Activated CD8-positive, alpha-beta memory T cell treated with anti-CD3 and anti-CD28 coated beads, Interleukin-2, amount 50 U/mL, for 24 hours (primary cell): Measurements from ENCODE around the gene SPECC1L.
"Not testable (repeated sequence)": the region's sequence is repeated elsewhere in the genome, so short reads cannot be mapped to it uniquely, and the experiment has no call there.

ENCODE experiments used
- DNase-seq: peaks from one replicate; pipeline ENCODE4 v3.0.0-alpha.2; 2020; ENCODE audit errors: extremely low read depth

SPECC1L gene

GRCh38 chr22:24284747-24285203 is 14.1 kb downstream of the SPECC1L start:
- DNase-seq = no peak

DNA sequence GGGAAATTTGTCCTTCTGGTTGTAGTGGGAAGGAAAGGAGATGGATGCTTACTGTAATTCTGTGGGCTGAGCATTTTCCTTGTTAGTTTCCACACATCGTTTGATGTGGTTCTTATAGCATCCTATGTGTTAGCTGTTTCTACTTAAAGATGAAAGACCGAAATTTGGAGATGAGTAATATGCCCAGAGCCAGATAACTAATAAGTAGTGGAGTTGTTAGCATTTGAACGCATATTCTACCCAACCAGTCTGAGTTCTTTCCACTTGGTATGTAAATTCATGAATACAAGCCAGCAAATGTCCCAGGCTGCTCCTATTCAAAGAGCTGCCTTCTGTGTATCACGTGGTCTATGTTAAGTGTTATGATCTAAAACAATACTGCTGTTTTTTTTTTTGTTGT is 14.6 kb downstream of the SPECC1L start:
- no peak for DNase-seq

- DNase-seq = not testable (repeated sequence)
Measured at GRCh38 chr22:24287212-24287611, 16.6 kb downstream of the SPECC1L start.

DNA sequence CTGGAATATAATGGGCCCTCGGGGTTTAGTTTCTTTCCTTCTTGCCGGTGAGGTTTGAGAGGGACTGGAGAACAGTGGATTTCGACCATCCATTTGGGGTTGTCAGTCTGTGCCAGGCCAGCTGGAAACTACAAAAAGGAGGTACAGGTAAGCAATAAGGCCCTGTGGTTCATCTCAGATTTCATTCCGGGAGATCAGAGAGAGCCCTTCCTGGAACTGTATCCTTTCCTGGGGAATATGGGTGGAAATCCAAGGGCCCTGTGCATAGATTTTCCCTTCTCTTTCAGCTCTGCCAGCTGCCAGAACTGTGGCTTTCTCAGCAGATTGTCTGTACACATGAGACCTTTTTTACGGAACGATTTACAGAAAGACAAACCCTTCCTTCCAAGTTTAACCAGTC is 17.2 kb downstream of the SPECC1L start:
- DNase-seq = not testable (repeated sequence)

DNA sequence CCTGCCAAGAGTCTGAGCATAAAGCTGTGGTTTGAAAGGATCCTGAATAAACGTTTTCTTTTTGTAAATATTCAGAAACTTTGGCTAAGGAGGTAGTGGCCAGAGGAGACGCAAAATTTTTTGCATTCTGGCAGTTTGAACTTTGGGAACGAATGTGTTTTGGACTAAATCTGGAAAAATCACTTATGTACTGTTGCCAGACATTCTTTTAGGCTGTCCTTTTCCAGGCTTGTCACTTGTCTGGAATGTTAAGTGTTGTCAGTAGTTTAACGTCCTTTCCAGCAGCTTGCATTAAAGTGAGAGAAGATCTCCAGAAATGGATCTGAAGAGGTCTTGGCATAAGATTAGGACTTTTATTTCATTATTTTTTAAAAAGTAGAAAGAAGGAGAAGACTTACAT is 18.5 kb downstream of the SPECC1L start:
- DNase-seq = no peak

- DNase-seq = no peak
Measured at GRCh38 chr22:24289741-24290163, 19.1 kb downstream of the SPECC1L start.

GRCh38 chr22:24290459-24290858 is 19.8 kb downstream of the SPECC1L start:
- no peak for DNase-seq

- DNase-seq = no peak
Measured at GRCh38 chr22:24291515-24292201, 21.0 kb downstream of the SPECC1L start.

DNA sequence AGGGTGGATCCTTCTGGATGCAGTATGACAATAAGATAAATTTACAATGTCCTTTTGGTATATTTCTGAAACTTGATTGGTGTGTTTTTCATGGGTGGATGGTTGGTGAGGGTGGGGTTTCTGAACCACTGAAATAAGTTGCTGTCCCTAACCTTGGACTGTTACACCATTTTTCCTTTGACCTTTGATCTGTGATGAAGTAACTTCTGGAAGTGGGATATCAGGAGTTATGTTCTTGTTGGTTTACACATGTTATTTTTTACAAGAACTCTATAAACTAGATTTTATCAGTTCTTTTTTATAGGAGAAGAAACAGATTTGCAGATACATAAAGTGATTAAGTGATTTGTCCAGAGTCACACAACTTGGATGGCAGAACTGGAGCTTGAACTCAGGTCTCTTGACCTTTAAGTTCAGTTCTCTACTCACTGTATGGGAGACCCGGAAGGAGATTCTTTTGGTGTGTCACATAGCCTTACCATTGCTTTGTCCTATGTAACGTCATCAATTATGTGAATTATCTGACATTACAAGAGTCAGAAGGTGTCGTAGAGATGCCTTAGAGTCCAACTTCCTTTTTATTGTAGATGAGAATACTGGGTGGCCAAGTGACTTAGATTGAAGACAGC is 21.7 kb downstream of the SPECC1L start:
- not testable (repeated sequence) for DNase-seq

- DNase-seq = not testable (repeated sequence)
Measured at GRCh38 chr22:24294913-24295312, 24.3 kb downstream of the SPECC1L start.

DNA sequence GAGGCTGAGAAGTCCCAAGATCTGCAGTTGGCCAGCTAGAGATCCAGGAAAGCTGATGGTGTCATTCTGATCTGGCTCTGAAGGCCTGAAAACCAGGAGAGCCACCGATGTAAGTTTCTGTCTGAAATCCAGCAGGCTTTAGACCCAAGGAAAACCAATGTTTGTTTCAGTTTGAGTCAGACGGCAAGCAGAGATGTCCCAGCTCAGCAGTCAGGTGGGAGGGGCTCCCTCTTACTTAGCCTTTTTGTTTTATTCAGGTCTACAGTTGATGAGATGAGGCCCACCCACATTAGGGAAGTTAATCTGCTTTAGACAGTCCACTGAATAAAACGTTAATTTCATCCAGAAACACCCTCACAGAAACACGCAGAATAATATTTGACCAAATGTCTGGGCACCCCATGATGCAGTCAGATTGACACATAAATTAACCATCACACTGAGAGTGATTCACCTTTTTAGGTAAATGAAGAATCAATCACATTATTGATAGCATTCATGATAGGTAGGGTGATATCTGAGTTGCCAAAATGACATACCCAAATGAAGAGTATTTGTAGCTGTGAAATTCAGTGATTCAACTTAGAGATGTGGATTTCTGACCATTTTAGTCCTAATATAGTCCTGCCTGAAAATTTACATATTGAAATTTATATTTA is 28.0 kb downstream of the SPECC1L start:
- DNase-seq = not testable (repeated sequence)

- DNase-seq = not testable (repeated sequence)
Measured at GRCh38 chr22:24300522-24300921, 29.9 kb downstream of the SPECC1L start.

GRCh38 chr22:24302591-24302990 is 32.0 kb downstream of the SPECC1L start:
- DNase-seq = no peak

DNA sequence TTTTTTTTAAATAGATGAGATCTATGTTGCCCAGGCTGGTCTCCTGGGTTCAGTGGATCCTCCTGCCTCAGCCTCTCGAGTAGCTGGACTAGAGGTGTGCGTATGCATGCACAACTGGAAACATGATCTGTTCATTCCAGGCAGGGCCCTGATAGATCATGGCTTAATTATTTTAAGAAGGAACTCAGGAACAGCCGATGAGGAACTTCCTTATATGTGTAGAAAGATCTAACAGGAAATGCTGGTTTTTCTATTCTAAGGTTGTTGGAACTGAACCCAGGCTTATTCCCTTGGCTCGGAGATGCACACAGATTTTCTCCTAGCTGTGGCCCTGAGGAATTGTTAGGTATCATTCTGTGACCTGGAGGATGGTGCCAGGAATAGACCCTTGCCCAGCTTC is 32.4 kb downstream of the SPECC1L start:
- no peak for DNase-seq

- DNase-seq = no peak
Measured at GRCh38 chr22:24304062-24304675, 33.5 kb downstream of the SPECC1L start.

DNA sequence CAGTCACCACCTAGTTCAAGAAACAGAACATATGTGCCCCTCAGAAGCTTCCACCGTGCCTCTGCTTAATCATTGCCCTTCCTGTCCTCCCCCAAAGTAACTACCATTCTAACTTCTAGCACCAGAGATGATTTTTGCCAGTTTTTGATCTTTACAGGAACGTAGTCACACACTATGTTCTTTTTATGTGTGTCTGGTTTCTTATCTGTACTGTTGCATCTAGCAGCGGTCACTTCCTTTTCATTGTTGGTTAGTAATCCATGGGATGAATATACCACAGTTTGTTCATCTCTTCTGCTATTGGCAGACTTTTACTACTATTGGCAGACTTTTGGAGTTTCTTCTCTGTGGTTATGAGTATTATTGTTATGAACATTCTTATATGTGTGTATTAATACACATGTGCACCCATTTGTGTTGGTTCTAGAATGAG is 34.6 kb downstream of the SPECC1L start:
- DNase-seq = no peak

DNA sequence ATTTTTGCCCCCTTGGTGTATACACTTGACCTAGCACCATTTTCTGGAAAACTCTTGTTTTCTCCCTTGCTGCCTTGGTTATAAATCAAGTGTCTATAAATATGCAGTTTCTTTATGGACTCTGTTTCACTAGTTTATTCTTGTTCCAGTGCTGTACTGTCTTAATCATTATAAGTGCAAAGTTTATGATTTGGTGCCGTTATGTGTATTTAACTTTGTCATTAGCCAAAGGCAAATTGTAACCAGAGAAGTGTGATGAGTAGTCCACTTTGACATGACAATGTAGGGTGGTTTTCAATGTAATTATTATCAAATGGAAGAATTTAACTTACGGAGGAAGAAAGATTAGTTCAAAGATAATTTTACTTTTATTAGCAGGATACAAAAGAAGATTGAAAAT is 40.3 kb downstream of the SPECC1L start:
- no peak for DNase-seq

DNA sequence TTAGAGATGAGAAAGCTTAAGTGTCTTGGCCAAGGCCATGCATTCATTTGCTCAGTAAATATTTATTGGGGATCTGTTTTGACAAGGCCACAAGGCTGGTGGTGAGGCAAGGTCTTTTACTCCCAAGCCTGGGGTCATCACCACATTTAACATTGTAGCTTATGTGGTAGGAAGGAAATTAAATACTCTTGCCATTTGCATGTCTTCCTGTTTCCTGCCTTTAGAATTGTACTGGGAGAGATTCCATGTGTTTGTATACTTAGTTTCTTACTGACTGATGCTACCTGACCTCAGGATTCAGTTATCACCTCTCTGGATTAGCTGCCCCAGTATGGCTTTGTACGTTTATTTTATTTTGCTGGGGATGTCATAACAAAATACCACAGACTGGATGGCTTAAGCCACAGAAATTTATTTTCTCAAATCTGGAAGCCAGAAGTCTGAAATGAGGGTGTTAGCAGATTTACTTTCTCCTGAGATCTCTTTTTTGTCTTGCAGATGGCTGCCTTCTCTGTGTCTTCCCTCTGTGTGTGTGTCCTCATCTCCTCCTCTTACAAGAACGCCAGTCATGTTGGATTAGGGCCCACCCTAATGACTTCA is 44.8 kb downstream of the SPECC1L start:
- DNase-seq = no peak

DNA sequence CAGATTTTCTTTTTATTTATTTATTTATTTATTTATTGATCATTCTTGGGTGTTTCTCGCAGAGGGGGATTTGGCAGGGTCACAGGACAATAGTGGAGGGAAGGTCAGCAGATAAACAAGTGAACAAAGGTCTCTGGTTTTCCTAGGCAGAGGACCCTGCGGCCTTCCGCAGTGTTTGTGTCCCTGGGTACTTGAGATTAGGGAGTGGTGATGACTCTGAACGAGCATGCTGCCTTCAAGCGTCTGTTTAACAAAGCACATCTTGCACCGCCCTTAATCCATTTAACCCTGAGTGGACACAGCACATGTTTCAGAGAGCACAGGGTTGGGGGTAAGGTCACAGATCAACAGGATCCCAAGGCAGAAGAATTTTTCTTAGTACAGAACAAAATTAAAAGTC is 45.6 kb downstream of the SPECC1L start:
- not testable (repeated sequence) for DNase-seq

DNA sequence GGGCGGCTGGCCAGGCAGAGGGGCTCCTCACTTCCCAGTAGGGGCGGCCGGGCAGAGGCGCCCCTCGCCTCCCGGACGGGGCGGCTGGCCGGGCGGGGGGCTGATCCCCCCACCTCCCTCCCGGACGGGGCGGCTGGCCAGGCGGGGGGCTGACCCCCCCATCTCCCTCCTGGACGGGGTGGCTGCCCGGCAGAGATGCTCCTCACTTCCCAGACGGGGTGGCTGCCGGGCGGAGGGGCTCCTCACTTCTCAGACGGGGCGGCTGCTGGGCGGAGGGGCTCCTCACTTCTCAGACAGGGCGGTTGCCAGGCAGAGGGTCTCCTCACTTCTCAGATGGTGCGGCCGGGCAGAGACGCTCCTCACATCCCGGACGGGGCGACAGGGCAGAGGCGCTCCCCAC is 46.9 kb downstream of the SPECC1L start:
- DNase-seq = not testable (repeated sequence)

GRCh38 chr22:24319451-24319850 is 48.8 kb downstream of the SPECC1L start:
- DNase-seq = no peak

DNA sequence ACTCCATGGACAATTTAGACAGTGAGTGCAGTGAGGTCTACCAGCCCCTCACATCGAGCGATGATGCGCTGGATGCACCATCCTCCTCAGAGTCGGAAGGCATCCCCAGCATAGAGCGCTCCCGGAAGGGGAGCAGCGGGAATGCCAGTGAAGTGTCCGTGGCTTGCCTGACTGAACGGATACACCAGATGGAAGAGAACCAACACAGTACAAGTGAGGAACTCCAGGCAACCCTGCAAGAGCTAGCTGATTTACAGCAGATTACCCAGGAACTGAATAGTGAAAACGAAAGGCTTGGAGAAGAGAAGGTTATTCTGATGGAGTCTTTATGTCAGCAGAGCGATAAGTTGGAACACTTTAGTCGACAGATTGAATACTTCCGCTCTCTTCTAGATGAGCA is 51.4 kb downstream of the SPECC1L start:
- DNase-seq = no peak
